Liver (tissue), 3 donors: ENCODE data around the gene KNCN.

ENCODE experiments used
- ATF3 ChIP-seq: IDR thresholded peaks from 2 replicates; pipeline ENCODE4 v1.6.1; 2016; ENCODE audit warnings: antibody characterized with exemption
- CTCF ChIP-seq: fragments of 150-350 bp; IDR thresholded peaks from 2 replicates; pipeline ENCODE4 v1.5.1; 2017; ENCODE audit warnings: improper control_type of control experiment, low read depth, low read length; ENCODE audit not compliant: missing input control
- SP1 ChIP-seq: IDR thresholded peaks from 2 replicates; pipeline ENCODE4 v1.6.1; 2018; ENCODE audit warnings: antibody characterized with exemption, mild to moderate bottlenecking
- donor health status: healthy.
- donor health status: healthy.

DNA sequence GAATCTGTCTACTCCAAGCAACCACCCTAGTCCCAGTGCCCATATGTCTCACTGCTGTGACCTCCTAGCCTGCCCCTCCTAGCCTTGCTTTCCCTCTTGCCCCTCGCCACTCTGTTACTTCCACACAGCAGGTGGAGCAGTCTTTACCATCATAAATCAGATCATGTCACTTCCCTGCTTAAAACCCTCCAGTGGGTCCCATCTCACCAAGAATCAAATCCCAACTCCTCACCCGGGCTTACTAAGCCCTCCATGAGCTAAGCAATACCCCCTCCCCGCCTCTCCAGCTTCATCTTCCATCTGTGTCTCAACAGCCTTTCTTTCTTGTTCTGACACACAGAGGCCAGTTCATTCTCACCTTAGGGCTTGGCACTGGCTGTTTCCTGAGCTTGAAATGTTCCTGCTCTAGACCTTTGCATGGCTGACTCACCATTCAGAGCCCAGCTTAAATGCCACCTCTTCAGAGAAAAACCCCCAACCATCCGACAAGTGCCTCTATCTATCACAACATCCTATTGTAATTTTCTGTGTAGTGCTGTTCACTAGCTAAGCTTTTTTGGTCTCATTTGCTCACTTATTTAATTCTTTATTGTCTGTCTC, 22.3 kb downstream of the KNCN start:
- no peak for TF ChIP-seq CTCF
- TF ChIP-seq ATF3, result no peak
- TF ChIP-seq SP1, result no peak
